HG03558 (cell line): ENCODE results near the gene RANGRF.

ENCODE experiments used
- ATAC-seq: cut with Tn5 transposase; IDR thresholded peaks from one replicate; pipeline ENCODE4 v1.9.1; 2021; ENCODE audit warnings: moderate number of reproducible peaks; ENCODE audit not compliant: unreplicated experiment; ENCODE audit errors: extremely low read depth

The RANGRF gene

DNA sequence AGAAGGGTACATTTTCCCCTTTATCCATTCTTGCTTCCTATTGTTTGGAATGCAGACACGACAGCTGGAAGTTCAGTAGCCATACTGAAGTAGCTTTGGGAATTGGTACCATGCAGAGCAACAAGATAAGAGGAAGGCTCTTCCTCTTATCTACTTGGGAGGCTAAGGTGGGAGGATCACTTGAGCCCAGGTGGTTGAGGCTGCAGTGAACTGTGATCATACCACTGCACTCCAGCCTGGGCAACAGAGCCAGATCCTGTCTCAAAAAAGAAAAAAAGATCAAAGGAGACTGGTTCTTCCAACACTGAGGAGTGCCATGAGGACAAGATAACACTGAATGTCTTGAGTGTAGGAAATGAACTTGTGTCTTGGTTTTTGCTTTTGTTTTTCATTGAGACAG, 16.0 kb upstream of the RANGRF start:
- ATAC-seq, result no peak

DNA sequence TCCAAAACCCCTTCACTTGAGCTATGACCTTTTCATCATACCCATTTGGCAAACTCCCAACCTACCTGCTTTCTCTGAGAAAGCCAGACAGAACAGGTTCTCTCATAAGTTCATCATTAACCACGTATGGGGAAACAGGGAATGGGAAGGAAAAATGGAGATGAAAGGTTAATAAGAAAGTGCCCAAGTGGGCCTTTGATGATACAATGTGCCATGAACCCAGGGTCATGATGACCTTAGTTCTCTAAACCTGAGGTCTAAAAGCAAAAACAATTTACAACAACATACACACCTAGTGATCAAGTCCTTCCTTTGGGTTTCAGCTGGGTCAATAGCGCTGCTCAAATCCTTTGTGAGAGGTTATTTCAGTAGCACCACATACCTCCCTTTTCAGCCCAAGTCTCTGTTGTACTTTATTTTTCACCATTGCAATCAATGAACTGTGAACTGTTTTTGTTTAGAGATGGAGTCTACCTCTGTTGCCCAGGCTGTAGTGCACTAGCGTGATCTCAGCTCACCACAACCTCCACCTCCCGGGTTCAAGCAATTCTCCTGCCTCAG, 14.5 kb upstream of the RANGRF start:
- no peak for ATAC-seq

DNA sequence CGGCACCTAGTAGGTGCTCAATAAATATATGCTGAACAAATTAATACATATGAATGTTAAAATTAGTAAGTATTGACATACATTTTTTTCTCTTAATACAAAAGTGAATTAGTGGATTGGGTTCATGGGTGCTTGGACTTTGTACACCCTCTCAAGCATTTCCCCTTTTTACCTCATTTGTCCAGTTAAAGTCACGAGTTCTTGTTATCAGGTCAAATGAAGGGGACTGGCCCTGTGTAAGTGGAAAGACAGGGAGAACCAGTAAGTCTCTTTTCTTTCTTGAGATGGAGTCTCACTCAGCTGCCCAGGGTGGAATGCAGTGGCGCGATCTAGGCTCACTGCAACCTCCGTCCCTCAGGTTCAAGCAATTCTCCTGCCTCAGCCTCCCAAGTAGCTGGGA, 13.7 kb upstream of the RANGRF start:
- no peak for ATAC-seq

DNA sequence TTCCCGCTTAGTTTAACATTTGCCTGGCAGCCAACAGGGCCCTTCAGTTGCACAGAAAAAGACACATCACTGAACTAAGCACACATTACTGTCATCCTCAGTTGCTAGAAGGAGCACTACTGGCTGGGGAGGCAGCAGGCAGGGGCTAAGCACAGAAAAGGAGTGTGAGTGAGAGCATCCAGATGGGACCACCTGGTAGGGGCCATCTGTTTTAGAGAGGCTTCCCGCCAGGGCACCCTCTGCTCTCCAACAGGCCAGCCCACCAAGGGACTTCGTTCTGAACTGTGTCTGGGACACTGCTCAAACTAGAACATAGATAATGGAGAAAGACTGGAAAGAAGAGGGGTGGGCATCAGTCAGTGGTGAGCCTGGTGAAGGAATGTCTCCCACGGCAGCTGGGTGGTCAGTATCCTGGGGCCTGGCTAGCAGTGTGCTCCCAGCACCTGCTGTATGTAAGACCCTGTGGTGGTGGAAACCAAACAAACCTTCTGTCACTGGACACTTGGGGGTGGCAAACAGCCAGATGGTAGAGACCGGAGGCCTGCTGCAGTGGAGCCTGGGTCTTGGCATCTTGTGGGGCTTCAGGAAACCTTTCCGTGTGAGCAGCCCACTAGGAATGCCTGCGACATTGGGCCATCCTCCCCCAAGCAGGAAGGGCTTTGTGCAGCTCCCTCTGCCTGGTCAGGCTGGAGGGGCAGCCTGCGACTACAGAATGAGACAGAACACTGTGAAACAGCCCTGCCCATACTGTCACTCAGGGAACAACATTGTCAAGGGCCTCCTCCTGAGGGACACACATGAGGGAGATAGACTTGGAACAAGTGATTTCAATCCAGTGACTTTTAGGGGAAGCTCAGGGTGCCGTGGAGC, 12.8 kb upstream of the RANGRF start:
- no peak for ATAC-seq

DNA sequence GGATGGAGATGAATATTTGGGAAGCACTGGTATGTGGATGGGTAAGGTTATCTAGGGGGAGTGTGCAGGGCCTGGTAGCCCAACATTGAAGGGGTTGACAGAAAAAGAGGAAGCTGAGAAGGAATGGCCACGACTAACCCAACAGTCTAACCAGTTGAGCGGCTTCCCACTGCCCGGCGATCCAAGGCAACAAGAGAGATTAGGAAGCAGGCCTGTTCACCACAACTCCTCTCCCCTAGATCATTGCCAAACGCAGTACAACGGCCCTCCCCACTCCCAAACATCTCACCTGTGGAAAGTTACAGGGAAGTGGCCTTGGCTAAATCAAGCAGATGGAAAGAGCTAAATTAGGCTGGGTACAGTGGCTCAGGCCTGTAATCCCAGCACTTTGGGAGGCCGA, 11.2 kb upstream of the RANGRF start:
- no peak for ATAC-seq

DNA sequence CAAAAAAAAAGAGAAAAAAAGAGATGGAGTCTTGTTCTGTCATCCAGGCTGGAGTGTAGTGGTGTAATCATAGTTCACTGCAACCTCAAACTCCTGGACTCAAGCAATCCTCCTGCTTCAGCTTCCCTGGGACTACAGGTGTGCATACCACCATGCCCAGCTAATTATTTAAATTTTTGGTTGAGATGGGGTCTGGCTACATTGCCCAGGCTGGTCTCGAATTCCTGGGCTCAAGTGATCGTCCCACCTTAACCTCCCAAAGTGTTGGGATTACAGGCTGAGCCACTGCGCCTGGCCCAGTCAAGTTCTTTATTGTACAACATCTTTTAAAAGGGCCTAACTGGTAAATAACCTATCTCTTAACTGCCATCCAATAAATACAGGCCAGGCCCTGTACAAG, 6.1 kb upstream of the RANGRF start:
- no peak for ATAC-seq

DNA sequence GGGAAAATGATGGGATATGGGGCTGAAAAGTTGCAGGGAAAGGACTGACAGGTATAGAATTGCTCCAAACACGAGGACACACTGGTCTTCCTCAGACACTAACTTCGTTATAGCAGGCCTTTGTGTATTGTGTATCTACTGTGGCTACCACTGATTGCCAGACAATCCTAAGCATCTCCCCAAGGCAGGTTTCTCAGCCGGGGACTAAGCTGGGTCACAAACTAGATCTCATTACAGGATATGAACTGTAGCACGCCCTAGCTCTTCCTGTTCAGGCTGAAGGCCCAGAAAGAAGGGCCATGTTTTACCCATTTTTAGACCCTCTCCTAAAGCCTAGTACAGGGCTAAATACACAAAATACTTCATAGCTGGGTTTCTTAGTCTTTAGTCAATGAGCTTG, 5.1 kb upstream of the RANGRF start:
- no peak for ATAC-seq

DNA sequence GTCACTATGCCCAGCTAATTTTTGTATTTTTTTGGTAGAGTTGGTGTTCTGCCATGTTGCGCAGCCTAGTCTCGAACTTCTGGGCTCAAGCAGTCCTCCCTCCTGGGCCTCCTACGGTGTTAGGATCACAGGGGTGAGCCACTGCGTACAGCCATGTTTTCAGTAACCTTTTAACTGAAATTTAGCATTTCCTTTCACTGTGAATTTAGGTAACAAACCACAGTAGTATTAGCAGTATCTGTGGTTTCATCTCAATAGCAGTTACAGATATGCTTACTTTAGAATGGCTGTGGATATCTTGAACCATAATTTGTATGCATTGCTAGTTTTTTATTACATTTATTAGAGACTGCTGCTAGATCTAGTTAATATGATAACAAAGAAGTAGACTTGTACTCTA, 4.3 kb upstream of the RANGRF start:
- ATAC-seq, result no peak

DNA sequence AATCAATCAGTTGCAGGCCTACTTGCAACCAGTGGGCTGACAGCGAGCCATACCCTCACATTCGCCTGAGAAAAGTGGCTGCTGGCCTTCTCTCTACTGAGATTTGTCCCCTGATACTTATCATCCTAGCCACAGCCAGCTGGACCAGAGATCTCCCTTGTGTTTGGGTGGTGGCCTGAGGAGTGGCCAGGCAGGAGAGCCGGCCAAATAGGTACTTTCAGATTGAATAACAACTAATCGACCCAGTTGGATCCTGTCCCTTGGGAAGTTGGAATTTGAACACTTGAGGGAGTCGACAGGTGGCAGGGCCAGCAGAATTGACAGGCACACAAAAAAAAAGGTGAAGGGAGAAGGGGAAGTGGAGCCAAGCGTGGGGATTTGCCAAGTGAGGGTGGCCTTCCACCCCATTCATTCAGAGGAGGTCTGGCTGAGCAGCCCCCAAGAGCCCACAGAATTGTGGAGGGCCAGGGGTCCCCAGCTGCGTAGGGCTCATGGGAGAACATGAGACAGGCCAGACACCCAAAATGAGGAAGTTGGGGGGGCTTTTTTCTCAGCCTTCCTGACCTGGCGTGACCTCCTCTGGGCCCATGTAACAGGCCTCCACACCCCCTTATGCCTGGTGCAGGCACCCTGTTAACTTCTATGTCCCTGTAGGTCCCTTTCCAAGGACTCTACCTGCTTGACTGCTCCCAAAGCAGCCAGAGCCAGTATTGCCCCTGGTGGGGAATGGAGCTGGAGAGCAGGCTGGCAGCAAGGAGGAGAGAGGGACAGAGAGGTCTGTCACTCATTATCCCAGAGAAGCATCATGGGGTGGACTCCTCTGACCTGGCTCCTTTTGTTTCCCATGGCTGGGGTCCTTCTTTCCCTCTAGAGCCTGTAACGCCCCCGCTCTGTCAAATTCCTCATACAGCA, 2.9 kb upstream of the RANGRF start:
- ATAC-seq, result no peak

DNA sequence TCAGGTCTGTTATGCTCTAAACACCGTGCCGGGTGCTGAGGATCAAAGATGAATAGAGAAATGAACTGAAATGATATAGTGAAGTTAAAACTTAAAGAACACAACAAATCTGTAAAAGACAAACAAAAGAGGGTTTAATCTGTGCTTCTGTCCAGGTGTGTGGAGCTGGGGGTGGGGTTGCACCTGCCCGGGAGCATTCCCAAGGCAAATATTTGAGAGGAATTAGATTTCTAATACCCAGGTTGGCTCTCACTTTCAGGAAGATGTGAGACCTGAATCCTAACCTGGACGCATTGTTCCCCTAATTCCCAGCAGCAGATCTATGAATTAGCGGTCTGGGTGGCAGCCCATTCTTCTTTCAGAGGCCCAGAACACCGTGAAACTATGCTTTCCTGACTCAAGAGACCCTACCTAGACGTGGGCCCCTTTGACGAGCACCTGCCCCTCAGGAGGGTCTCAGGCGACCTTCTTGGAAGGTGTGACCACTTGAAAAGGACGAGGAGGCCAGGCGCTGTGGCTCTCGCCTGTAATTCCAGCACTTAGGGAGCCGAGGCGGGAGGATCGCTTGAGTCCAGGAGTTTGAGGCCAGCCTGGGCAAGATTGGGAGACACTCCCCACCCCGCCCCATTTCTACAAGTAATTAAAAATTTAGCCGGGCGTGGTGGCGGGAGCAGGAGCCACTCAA, 677 bp upstream of the RANGRF start:
- no peak for ATAC-seq

DNA sequence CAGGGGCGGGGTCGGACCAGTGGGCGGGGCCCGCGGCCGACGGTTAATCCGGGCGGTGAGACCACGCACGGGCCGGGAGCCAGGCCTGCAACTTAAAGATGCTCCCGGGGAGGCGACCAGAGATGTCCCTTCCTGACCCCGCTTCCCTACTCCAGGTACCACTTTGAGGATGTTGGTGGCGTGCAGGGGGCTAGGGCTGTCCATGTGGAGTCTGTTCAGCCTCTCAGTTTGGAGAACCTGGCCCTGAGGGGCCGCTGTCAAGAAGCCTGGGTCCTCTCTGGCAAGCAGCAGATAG, 580 bp downstream of the RANGRF start:
- no peak for ATAC-seq

DNA sequence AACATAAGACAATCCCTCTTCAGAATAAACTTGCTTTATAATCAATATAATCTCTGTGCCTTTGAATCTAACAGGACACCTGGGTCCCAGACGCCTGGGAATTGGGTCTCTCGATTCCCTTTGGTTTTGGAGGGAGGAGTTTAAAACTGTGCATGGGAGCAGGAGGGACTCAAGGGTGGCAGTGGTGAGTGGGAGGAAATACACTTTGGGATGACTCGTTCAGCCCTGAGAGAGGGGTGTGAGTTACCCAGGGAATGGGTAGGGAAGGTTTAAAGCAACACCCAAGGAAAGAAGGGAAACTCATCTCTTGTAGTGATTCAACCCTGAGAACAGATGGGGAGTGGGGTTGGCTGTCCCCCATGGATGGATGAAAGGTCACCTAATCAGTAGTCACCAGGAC, 1.6 kb downstream of the RANGRF start:
- ATAC-seq, result no peak

DNA sequence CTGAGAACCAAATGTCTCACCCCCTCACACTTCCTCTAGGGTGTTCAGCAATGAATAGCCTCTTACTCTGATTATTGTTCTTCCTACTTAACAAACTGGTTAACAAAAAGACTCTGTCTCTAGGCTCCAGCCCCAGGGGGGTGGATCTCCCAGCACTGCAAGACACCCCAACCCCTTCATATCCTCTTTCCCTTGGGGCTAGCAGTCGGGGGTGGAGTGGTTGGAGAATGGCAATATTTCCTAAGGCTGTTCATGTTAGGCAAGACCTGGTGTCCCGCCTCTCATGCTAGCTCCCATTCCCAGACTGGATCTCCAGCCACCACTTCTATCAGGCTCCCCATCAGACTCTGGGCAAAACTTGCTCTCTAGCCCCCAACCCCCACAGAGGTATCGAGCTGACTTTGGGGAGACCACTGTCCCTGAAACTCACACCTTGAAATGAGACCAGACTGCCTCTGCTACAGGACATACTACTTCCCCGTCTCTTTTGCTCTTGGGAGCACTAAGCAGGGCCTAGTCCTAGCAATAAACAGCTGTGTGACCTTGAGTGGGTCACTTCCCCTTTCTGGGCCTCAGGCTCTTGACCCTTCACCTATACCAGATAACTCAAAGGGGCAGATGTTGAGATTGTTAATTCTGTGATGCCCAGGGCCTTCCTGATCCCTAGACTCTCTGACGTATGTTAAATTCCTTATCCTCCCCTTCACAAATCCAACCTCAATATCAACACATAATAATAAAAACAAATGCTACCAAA, 4.3 kb downstream of the RANGRF start:
- ATAC-seq, result no peak

DNA sequence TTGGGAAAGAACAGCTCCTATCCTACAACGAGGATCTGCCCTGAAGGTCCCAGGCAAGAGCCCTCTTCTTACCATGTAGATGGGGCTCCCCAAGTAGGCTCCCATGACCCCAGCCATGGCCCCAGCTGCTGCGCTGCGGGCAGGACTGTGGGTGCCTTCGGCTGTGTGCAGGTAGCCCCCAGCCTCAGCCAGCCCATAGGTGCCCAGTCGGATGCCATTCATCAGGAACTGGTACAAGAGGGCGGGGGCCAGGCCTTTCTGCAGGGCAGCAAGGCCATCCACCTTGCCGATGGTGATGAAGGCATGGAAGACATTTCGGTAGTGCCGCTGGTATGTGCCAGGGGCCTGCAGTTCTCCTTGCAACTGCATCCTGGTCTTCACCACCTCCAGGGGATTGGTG, 5.9 kb downstream of the RANGRF start:
- no peak for ATAC-seq

DNA sequence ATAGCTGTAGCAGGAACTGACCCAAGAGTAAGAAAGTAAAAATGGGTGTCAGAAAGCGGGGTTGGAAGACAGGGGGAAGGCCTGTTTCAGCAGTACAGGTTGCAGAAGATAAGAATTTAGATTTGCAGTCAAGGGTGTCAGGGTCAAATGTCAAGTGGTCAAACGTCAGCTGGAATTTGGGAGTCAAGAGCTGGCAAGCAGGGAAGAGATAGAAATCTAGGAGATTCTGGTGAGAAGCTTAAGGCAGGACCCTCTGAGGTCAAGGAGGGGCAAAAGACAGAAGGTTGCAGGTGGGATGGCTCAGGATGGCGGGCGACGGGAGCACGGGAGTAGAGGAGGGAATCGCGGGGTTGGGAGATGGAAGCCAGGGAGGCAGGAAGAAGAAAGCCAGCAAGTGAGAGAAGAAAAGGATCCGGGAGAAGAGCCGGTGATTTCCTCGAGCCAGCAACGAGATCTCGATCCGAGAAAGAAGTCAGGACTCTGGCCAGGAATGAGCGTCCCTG, 6.4 kb downstream of the RANGRF start:
- ATAC-seq, result no peak

DNA sequence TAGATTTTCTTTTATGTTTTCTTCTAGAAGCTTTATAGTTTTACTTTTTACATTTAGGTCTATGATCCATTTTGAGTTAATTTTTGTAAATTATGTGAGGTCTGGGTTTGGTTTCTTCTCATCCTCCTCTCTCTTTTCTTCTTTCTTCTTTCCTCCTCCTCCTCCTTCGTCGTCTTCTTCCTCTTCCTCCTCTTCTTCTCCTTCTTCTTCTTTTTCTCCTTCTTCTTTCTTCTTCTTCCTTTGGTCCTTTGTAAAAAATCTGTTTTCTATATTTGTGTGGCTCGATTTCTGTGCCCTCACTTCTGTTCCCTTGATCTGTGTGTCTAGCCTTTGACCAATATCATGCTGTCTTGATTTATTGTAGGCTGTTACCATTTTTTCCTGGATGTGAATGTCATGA, 11.8 kb downstream of the RANGRF start:
- ATAC-seq, result no peak

DNA sequence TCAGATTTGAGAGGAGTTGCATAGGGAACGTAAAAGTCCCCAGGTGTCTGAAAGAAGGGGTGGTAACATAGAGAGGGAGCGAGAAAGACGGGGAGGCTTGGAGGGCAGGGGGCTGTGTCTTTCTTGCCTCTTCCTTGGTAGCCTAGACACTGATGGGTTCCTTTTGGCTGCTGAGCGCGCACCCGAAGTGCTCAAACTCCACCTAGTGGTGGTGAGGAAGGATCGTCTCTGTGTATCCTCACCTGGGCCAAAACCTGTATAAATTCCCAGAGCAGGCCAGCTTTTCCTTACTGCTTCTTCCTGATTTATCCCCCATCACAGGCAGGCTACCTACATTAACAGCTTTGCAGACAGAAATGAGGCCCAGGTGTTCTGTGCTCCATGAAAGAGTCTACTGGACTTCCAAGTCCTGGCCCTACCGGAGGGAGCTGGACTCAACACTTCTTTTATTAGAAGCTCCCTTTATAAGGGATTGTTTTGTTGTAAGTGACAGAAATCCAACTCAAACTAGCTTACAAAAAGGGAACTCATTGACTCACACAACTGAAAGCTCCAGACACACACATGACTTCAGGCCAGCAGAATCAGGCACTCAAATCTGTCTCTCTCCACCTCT, 12.3 kb downstream of the RANGRF start:
- ATAC-seq, result no peak

DNA sequence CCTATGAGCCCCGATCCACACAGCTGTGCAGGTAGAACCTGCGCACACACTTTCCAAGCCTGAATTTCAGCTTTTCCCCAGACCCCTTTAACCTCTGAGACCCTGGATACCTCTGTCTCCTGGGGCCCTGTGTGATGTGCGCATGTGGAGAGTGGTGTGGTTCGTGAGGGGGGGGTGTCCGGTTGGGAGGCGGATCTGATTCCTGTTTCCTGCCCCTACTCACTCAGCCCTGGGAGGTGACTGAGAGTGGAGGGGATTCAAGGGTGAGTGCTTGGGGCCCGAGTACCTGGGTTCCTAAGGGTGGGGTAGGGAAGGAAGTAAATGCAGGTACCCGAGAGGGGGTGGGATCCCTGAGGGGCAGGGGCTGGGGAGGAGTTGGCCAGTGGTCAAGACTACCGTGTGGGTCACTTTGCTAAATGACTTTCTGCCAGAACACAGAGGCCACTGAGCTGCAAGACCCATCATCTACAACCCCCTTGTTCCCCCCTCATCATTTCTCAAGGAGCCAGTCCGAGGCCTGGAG, 22.2 kb downstream of the RANGRF start:
- no peak for ATAC-seq

DNA sequence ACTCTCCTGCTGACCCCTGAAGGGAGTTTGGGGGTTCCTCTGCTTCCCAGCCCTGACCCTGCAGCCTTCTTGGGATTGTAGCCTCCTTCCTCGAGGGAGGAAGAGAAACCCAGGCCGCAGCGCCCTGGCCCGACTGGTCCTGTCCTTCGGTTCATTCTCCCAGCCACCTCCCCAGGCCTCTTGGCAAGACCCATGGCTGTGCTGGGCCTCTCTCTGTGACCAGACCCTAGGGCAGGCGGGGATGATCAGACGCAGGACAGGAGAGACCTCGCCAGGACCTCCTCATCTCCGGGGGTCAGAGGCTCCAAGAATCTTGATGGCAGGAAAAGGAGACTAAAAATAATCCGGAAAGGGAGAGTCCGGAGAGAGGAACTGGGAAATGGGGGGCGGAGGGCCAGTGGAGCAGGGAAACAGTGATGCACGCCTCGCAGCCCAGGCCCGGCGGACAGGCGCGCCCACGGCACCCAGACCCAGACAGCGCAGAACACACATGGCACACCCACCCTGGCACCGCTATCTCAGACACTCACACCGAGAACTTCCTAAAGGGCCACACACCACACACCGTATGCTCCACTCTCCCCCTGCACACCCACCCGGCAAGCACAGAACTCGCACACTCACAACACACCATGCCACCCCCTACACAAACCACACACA, 22.8 kb downstream of the RANGRF start:
- ATAC-seq, result no peak
